ENCODE results near the gene CD4. TPM values are rescaled to one million over a fixed set of nuclear protein-coding genes. Genes with fewer than 3 reads are reported as not detected.
"Not testable (repeated sequence)": the region's sequence is repeated elsewhere in the genome, so short reads cannot be mapped to it uniquely, and the experiment has no call there.

Gene CD4
- polyA plus RNA-seq (2013, experiment 1 of 2) = 6.0 TPM
- polyA plus RNA-seq (2013, experiment 2 of 2) = 6.5 TPM

GRCh38 chr12:6788972-6789924, at the start of gene CD4:
CD4 (plus strand) TSS chr12:6789528; CDS start chr12:6800139, 10,611 bp downstream.
- Histone ChIP-seq H3K4me1 (ENCODE audit: control insufficient read depth, insufficient read depth, low read length, poor library complexity, severe bottlenecking) (peaks cover 22% of the 10 kb centered on the region), H3K9me3 (ENCODE audit: control insufficient read depth, low read length) (no peaks in the 10 kb centered on the region), H3K36me3 (ENCODE audit: control insufficient read depth, insufficient read depth, low read length) (no peaks in the 10 kb centered on the region), H3K4me3 (ENCODE audit: extremely low read depth, insufficient read depth, low read length, poor library complexity, severe bottlenecking) (no peak within 1 kb of the TSS), H3K27ac (ENCODE audit: low read depth, low read length, severe bottlenecking) (no peak within 1 kb of the TSS)
- 66 to 77% methylated on average over 12 to 15 of the region's 18 CpGs for WGBS, 2 experiments (ENCODE audit: insufficient coverage in 2 of 2)

DNA sequence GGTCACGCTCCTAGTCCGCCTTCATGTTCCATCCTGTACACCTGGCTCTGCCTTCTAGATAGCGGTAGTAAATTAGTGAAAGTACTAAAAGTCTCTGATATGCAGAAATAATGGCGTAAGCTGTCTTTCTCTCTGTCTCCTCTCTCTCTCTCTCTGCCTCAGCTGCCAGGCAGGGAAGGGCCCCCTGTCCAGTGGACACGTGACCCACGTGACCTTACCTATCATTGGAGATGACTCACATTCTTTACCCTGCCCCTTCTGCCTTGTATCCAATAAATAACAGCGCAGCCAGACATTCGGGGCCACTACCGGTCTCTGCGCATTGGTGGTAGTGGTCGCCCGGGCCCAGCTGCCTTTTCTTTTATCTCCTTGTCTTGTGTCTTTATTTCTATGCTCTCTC, 47.2 kb upstream of the CD4 start:
- 87 to 90% methylated on average over 6 of the region's 12 CpGs for WGBS, 2 experiments (ENCODE audit: insufficient coverage in 2 of 2)
- H3K9me3 ChIP-seq (ENCODE audit: control insufficient read depth, low read length); H3K4me3 ChIP-seq (ENCODE audit: extremely low read depth, insufficient read depth, low read length, poor library complexity, severe bottlenecking); H3K4me1 ChIP-seq (ENCODE audit: control insufficient read depth, insufficient read depth, low read length, poor library complexity, severe bottlenecking); H3K27ac ChIP-seq (ENCODE audit: low read depth, low read length, severe bottlenecking): not testable (repeated sequence)
- peaks cover 16% of the 10 kb centered on the region for H3K36me3 ChIP-seq (ENCODE audit: control insufficient read depth, insufficient read depth, low read length)

DNA sequence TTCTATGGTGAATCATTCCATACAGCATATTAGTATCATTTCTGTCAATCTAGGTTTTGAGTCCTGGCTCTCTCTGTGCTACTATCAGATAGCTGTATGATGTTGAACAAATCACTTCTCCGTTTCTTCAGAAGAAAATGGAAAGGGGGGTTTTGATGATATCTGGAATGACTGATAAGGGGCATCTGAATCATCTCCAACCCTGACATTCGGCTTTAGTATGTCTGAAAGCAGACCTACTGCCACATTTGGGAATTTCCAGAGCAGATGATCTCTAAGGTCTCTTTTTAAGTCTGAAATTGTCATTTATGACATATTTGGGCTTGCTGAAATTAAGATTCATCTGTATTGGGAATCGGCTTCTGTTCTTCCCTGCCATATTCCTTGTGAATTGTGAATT, 46.5 kb upstream of the CD4 start:
- 100% methylated on average over 2 of the region's 3 CpGs for whole genome bisulfite sequencing, 2 experiments (ENCODE audit: insufficient coverage in 2 of 2)
- Histone ChIP-seq H3K4me1 (ENCODE audit: control insufficient read depth, insufficient read depth, low read length, poor library complexity, severe bottlenecking) (no peaks in the 10 kb centered on the region), H3K27ac (ENCODE audit: low read depth, low read length, severe bottlenecking) (no peak overlapping the region), H3K9me3 (ENCODE audit: control insufficient read depth, low read length) (no peaks in the 10 kb centered on the region), H3K4me3 (ENCODE audit: extremely low read depth, insufficient read depth, low read length, poor library complexity, severe bottlenecking) (no peak overlapping the region), H3K36me3 (ENCODE audit: control insufficient read depth, insufficient read depth, low read length) (peaks cover 23% of the 10 kb centered on the region)

- not testable (repeated sequence) for H3K27ac ChIP-seq (ENCODE audit: low read depth, low read length, severe bottlenecking); H3K9me3 ChIP-seq (ENCODE audit: control insufficient read depth, low read length); H3K4me1 ChIP-seq (ENCODE audit: control insufficient read depth, insufficient read depth, low read length, poor library complexity, severe bottlenecking); H3K4me3 ChIP-seq (ENCODE audit: extremely low read depth, insufficient read depth, low read length, poor library complexity, severe bottlenecking)
- WGBS, 2 experiments (ENCODE audit: insufficient coverage in 2 of 2) = 67 to 92% methylated on average over 3 of the region's 7 CpGs
- H3K36me3 ChIP-seq (ENCODE audit: control insufficient read depth, insufficient read depth, low read length) = peaks cover 28% of the 10 kb centered on the region
Observed at GRCh38 chr12:6743300-6743699, 46.0 kb upstream of the CD4 start.

DNA sequence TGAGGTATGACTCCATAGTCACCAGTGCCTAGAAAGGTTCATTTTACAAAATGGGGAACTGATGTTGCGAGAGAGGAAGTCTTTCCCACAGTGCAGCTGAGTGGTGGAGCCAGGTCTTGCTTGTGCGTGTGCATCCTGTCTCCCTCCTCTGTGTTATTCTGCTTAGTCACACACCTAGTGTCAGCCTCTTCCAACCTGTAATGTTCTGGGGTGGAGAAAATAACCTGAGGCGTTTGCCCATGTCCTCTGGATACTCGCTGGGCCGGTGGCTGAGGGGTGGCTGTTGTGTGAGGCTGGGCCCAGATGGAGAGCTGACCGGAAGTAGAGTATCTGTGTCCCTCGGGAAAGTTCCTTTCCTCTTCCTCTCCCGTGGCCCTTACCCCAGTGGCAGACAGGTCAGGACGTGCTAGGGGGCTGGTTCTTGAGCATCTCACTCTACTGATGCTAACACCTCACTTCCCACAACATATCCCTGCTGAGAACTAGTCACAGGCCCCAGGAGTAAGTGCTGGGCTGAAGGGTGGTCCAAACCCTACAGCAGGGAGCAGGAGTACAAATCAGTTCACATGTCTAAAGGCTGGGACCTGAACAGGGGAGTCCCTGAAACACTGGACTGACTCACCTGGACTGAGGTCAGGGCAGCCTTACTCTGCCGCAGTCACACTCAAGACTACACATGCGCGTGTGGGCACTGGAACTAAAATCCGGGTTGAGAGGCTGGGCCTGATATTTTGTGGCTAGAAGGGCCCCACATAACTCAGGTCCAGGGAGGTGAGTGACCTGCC, 43.4 kb upstream of the CD4 start:
- WGBS, 2 experiments (ENCODE audit: insufficient coverage in 2 of 2) = 85 to 95% methylated on average over 5 to 11 of the region's 13 CpGs
- Histone ChIP-seq H3K4me1 (ENCODE audit: control insufficient read depth, insufficient read depth, low read length, poor library complexity, severe bottlenecking) (no peaks in the 10 kb centered on the region), H3K9me3 (ENCODE audit: control insufficient read depth, low read length) (no peaks in the 10 kb centered on the region), H3K36me3 (ENCODE audit: control insufficient read depth, insufficient read depth, low read length) (peaks cover 54% of the 10 kb centered on the region), H3K27ac (ENCODE audit: low read depth, low read length, severe bottlenecking) (peak overlapping the region; percentile 23), H3K4me3 (ENCODE audit: extremely low read depth, insufficient read depth, low read length, poor library complexity, severe bottlenecking) (no peak overlapping the region)

GRCh38 chr12:6747216-6747615, 42.1 kb upstream of the CD4 start:
- Histone ChIP-seq H3K36me3 (ENCODE audit: control insufficient read depth, insufficient read depth, low read length) (peaks cover 65% of the 10 kb centered on the region), H3K9me3 (ENCODE audit: control insufficient read depth, low read length) (no peaks in the 10 kb centered on the region), H3K27ac (ENCODE audit: low read depth, low read length, severe bottlenecking) (no peak overlapping the region), H3K4me1 (ENCODE audit: control insufficient read depth, insufficient read depth, low read length, poor library complexity, severe bottlenecking) (peaks cover 6% of the 10 kb centered on the region), H3K4me3 (ENCODE audit: extremely low read depth, insufficient read depth, low read length, poor library complexity, severe bottlenecking) (no peak overlapping the region)
- 96 to 100% methylated on average over 3 of the region's 4 CpGs for WGBS, 2 experiments (ENCODE audit: insufficient coverage in 2 of 2)

DNA sequence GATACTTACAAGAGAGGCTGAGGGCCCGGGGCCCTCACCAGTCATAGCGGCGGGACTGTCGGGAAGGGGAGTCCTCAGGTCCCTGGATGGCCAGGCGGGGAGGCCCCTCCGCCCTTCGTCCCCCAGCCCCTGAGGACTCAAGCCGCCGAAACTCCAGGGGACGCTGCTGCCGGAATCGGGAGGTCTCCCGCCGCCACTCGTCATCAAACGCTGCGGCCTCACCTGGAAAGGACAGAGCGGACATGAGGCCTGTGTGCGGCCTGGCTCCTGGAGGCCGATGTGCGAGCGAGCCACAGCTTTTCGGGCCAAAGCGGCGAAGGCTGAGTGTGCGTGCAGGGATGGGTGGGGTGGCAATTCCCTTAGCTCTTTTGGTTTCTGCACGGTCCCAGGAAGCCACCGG, 40.6 kb upstream of the CD4 start:
- Histone ChIP-seq H3K9me3 (ENCODE audit: control insufficient read depth, low read length) (no peaks in the 10 kb centered on the region), H3K4me3 (ENCODE audit: extremely low read depth, insufficient read depth, low read length, poor library complexity, severe bottlenecking) (no peak overlapping the region), H3K27ac (ENCODE audit: low read depth, low read length, severe bottlenecking) (no peak overlapping the region), H3K4me1 (ENCODE audit: control insufficient read depth, insufficient read depth, low read length, poor library complexity, severe bottlenecking) (peaks cover 7% of the 10 kb centered on the region), H3K36me3 (ENCODE audit: control insufficient read depth, insufficient read depth, low read length) (peaks cover 65% of the 10 kb centered on the region)
- WGBS, 2 experiments (ENCODE audit: insufficient coverage in 2 of 2) = 98% methylated on average over 27 to 28 of the region's 28 CpGs

- peaks cover 11% of the 10 kb centered on the region for H3K4me1 ChIP-seq (ENCODE audit: control insufficient read depth, insufficient read depth, low read length, poor library complexity, severe bottlenecking)
- H3K9me3 ChIP-seq (ENCODE audit: control insufficient read depth, low read length) = no peaks in the 10 kb centered on the region
- H3K27ac ChIP-seq (ENCODE audit: low read depth, low read length, severe bottlenecking) = no peak overlapping the region
- 94 to 100% methylated on average over 2 to 3 of the region's 4 CpGs for WGBS, 2 experiments (ENCODE audit: insufficient coverage in 2 of 2)
- H3K4me3 ChIP-seq (ENCODE audit: extremely low read depth, insufficient read depth, low read length, poor library complexity, severe bottlenecking) = no peak overlapping the region
- H3K36me3 ChIP-seq (ENCODE audit: control insufficient read depth, insufficient read depth, low read length) = peaks cover 65% of the 10 kb centered on the region
Observed at GRCh38 chr12:6750506-6750905, 38.8 kb upstream of the CD4 start.

DNA sequence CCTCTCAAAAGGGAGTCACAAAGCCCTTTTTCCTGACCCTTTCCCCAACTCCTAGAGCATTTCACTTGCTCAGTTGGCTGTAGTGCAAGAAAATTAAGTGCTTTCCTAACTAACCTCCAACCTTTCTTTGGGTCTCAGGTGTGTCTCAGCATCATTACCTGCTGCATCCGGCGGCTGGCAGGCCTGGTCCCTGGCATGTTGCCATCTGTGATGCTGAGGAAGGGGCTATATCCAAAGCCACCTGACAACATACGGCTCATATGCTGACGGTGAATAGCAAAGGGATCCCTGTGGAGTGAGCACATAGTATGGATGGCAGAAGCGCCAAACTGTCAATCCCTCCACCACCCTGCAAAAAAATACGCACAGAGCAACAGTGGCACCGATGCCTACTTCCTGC, 37.6 kb upstream of the CD4 start:
- no peak overlapping the region for H3K27ac ChIP-seq (ENCODE audit: low read depth, low read length, severe bottlenecking)
- H3K4me1 ChIP-seq (ENCODE audit: control insufficient read depth, insufficient read depth, low read length, poor library complexity, severe bottlenecking) = peaks cover 11% of the 10 kb centered on the region
- WGBS, 2 experiments (ENCODE audit: insufficient coverage in 2 of 2) = 92 to 94% methylated on average over 6 of the region's 7 CpGs
- H3K36me3 ChIP-seq (ENCODE audit: control insufficient read depth, insufficient read depth, low read length) = peaks cover 53% of the 10 kb centered on the region
- H3K4me3 ChIP-seq (ENCODE audit: extremely low read depth, insufficient read depth, low read length, poor library complexity, severe bottlenecking) = peak overlapping the region; percentile 99
- no peaks in the 10 kb centered on the region for H3K9me3 ChIP-seq (ENCODE audit: control insufficient read depth, low read length)

DNA sequence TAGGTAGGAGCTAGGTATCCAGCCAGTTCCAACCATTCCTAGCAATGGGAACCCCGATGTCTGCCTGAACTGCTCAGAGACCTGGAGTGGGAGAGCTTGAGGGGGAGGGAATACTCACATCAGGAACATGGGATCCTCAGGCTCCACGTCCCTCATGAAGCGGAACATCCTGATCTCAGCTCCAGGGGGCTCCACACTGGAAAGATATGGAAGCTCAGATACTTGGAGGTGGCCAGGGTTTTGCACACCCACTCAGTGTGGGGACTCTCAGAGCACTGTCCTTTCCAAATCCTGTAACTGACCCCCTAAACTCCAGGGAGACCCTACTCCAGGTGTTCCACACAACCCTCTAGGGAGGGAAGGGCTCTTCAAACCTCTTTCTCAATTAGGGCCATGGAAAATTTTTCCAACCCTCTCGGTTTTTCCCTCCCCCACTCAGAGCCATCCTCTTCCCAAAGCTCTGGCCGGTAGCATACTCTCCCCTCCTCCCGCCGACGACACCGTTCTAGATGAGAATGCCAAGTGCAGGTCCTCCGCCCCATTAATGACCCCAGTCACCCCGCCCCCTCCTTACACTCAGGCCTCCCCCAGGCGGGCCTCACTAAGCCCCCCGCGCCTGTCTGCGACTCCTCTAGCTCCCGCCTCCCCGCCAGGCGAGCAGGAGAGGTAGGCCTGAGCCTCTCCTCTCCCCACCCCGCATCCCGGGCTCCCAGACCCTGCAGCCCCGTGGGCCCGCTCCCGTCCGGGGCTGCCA, 37.0 kb upstream of the CD4 start:
- Histone ChIP-seq H3K27ac (ENCODE audit: low read depth, low read length, severe bottlenecking) (peak overlapping the region; percentile 98), H3K4me3 (ENCODE audit: extremely low read depth, insufficient read depth, low read length, poor library complexity, severe bottlenecking) (peak overlapping the region; percentile 99), H3K36me3 (ENCODE audit: control insufficient read depth, insufficient read depth, low read length) (peaks cover 47% of the 10 kb centered on the region), H3K9me3 (ENCODE audit: control insufficient read depth, low read length) (no peaks in the 10 kb centered on the region), H3K4me1 (ENCODE audit: control insufficient read depth, insufficient read depth, low read length, poor library complexity, severe bottlenecking) (peaks cover 11% of the 10 kb centered on the region)
- 6 to 8% methylated on average over 17 to 23 of the region's 24 CpGs for WGBS, 2 experiments (ENCODE audit: insufficient coverage in 2 of 2)

All from mesodermal cell (in vitro differentiated cells).